IPS-15b (cell line): ENCODE results near the gene THOP1.

ENCODE experiments used
- H3K27me3 ChIP-seq: one replicate; pipeline ENCODE4 v1.6.1; 2013; ENCODE audit warnings: low read length; ENCODE audit not compliant: control insufficient read depth, insufficient read depth
- H3K36me3 ChIP-seq: one replicate; pipeline ENCODE4 v1.6.1; 2013; ENCODE audit warnings: low read length; ENCODE audit not compliant: control insufficient read depth, insufficient read depth
- H3K4me1 ChIP-seq: one replicate; pipeline ENCODE4 v1.6.1; 2013; ENCODE audit warnings: mild to moderate bottlenecking, low read length; ENCODE audit not compliant: control insufficient read depth, insufficient read depth
- H3K4me3 ChIP-seq: one replicate; pipeline ENCODE4 v1.5.1; 2013; ENCODE audit warnings: low read depth, low read length
- H3K9ac ChIP-seq: one replicate; pipeline ENCODE4 v1.6.1; 2013; ENCODE audit warnings: low read depth, mild to moderate bottlenecking, low read length
- H3K9me3 ChIP-seq: one replicate; pipeline ENCODE4 v1.6.1; 2013; ENCODE audit warnings: mild to moderate bottlenecking, low read length; ENCODE audit not compliant: control insufficient read depth, insufficient read depth

Gene THOP1

DNA sequence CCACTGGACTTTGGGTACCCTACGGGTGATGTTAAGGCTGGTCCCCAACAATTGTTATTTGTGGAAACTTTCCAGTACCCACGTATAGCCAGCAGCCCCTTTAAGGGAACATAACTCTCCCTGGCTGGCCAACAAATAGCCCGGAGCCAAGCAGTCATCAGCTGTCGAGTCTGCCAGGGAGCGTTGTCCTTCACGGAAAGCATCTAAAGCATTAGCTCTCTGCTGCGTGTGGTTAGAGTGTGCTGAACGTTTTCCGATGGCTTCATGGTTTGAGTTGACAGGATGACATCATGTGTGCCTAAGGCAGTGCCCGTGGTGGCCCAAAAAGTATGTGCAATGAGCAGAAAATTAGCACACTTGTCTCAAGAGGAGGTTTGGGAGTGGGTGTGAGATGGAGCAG lies 78.5 kb downstream of the THOP1 start:
- H3K4me3 ChIP-seq = no peak overlapping the region
- no peak overlapping the region for H3K9ac ChIP-seq
- H3K4me1 ChIP-seq = no peaks in the 10 kb centered on the region
- H3K27me3 ChIP-seq = no peaks in the 10 kb centered on the region
- H3K36me3 ChIP-seq = no peaks in the 10 kb centered on the region
- H3K9me3 ChIP-seq = peaks cover 8% of the 10 kb centered on the region
